NCI-H510A (cell line): ENCODE data around the gene C1orf52.

Source experiments
- DNase-seq: peaks from one replicate; lab custom pipeline; 2025; lab: John Stamatoyannopoulos, UW

Gene C1orf52

GRCh38 chr1:85229574-85230097, 29.8 kb downstream of the C1orf52 start:
- DNase-seq, result peak; percentile 92

GRCh38 chr1:85228972-85229371, 30.5 kb downstream of the C1orf52 start:
- DNase-seq, result no peak

GRCh38 chr1:85225624-85226380, 33.7 kb downstream of the C1orf52 start:
- no peak for DNase-seq

DNA sequence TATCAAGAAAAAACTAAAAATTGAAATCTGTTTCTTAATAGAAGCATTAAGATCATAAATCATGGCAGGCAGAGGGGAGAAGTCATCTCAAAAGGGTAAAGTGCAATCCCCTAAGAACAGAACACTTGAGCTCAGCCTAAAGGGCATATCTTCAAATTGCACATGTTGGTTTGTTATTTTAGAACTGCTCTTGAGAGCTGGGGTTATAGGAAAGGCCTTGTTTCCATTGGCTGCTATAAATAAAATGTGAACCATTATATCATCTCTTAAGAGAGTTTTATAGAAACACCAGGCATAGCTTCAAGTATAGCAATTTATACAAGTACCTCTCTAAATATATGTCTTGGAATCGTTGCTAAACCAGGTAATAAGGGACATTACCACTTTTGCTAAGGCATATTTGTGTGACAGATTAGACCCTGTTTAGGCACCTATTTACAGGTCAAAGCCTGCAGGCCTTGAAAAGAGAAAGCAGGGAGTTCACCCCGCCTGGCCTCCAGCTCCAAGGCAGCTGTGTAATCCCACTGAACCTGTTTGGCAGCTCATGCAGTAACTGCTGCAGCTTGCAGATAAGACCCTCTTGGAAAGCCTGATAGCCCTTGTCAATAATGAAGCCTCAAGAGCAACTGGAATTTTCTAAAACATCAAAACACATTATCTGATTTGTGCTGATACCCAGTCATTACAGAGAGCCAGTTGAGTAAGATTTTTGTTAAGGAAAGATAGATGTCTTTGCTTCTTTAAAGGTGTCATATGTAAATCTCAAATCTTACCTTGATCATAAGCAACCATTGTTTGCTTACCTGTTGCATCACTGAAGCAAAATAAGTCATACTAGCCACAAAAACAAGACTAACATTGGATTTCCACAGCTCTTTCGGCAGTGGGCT, 34.5 kb downstream of the C1orf52 start:
- DNase-seq, result peak; percentile 98

DNA sequence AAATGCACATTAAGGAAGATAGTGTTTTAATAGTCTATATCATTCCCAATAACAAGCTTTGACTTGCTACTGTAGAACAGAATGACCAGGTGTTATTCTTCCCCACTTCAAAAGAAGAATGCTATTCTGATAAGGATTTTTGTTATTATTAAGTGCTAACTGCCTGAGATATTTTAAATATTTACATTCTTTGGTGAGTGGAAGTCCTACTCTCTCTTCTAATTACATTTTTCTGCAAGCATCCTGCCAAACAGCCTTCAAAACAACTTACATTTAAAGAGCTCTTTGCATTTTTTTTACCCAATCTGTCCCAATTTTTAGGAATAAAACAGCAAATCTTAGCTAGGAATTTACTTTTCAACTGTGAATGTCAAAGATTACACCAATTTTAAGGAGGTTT, 35.2 kb downstream of the C1orf52 start:
- no peak for DNase-seq

DNA sequence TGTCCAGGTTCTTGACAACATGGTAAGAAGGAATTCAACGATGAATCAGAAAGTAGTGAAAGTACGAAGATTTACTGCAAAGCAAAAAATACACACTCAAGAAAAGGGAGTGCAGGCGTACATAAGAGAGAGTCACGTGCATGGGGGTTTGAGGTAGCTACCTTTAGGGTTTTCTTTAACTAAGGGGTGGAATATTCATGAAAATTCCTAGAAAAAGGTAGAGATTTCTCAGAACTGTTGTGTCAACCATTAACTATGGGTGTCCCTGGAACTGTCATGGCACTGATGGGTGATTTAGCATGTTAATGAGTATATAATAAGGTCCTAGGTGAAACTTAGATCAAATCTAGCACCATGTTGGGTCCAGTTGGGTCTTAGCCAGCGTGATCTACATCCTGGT, 36.1 kb downstream of the C1orf52 start:
- DNase-seq, result no peak

DNA sequence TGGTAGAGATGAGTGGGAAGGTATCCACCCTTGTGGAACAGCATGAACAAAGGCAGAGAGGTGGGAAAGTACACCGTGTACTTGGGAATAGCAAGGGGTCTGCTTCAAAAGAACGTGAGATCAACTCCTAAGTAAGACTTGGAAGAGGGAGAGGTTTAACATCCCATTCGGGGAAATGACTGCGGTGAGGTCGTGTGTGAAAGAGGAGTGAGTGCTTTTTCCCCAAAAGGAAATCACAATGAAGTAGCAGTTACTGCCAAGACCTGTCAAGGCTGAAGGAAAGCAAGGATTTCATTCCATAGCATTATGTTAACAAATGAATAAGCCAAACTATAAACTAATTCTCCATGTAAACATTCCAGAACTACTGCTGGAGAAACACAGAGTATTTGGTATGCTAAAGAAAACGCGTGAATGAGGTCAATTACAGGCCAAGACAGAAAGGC, 38.7 kb downstream of the C1orf52 start:
- no peak for DNase-seq

DNA sequence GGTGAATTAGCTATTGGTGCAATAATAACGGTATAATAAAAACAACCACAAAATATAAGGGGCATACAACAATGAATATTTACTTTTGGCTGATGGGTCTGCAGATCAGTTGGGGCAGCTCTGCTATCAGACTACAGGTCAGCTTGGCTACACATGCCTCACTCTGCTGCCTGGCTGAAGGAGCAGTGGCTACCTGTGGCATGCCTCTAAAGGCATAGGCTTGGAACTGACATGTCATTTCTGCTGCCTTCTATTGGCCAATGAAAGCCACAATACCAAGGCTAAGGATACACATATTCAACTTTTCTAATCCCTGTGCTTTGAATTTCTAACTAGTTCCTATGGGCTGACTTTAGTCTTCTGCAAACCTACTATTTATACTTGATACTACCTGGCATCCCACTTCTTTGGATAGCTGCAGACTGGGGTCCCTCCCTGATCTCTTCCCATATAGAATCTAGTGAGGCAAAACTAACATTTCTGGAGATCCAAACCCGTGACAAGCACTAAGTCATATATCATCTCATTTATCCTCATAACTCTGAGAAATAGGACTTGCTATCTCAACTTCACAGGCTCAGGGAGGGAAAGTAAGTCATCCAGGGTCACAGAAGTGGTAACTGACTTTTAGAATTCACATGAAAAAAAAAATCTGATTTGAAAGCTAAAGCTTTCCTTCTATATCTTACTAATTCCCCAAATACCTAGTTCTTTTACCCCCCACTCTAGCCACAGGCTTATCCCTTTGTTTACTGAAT, 39.4 kb downstream of the C1orf52 start:
- no peak for DNase-seq

GRCh38 chr1:85216697-85217096, 42.8 kb downstream of the C1orf52 start:
- no peak for DNase-seq

GRCh38 chr1:85214654-85215053, 44.8 kb downstream of the C1orf52 start:
- DNase-seq, result no peak

GRCh38 chr1:85208488-85208887, 51.0 kb downstream of the C1orf52 start:
- DNase-seq, result no peak

- DNase-seq, result no peak
Measured at GRCh38 chr1:85203573-85204171, 55.8 kb downstream of the C1orf52 start.

DNA sequence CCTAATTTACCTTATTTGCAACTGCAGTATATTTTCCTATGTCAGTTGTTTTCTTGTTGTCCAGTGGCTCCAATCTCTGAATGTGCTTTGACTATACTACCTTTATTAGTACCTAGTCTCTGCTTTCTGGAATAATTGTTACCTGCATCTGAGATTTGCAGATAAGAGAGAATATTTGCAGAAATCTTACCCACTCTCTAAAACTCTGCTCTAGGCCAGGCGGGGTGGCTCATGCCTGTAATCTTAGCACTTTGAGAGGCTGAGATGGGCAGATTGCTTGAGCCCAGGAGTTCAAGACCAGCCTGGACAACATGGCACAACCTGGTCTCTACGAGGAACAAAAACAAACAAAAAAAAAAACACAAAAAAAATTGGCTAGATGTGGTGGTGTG, 56.6 kb downstream of the C1orf52 start:
- no peak for DNase-seq

DNA sequence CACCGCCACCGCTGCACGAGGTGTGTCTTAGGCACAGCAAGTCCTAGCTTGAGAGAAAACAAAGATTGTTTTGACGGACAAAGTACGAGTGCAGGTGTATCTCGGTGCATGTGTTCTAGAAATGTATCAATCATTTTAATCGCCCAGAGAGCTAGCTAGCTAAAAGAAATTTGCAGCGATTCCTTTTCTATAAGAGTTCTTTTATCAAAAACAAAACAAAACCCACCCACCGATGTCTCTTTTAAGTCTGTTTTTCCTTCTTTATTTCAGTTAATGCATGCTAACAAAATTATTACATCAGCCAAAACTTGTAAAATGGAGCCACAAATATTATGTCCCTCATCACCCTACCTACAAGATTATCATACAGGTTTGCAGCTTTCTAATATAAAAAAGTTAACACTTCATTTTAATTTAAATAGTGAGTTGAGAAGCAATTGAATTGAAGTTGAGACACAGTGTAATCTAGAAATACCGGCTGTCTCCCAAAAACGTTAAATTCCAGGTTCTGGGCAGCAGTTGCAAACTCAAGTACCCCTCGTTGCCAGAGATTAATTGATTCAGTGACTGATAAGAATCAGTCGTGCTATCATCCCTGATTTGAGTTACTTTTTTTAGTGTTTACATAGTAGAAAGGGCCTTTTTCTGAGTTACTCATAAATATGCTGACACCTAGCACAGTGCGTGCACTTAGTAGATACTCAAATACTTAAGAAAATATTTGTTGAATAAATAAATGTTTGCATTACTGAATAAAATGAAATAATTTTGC, 57.2 kb downstream of the C1orf52 start:
- peak; percentile 28 for DNase-seq

- DNase-seq, result peak; percentile 70
Measured at GRCh38 chr1:85201340-85202091, 57.9 kb downstream of the C1orf52 start.

DNA sequence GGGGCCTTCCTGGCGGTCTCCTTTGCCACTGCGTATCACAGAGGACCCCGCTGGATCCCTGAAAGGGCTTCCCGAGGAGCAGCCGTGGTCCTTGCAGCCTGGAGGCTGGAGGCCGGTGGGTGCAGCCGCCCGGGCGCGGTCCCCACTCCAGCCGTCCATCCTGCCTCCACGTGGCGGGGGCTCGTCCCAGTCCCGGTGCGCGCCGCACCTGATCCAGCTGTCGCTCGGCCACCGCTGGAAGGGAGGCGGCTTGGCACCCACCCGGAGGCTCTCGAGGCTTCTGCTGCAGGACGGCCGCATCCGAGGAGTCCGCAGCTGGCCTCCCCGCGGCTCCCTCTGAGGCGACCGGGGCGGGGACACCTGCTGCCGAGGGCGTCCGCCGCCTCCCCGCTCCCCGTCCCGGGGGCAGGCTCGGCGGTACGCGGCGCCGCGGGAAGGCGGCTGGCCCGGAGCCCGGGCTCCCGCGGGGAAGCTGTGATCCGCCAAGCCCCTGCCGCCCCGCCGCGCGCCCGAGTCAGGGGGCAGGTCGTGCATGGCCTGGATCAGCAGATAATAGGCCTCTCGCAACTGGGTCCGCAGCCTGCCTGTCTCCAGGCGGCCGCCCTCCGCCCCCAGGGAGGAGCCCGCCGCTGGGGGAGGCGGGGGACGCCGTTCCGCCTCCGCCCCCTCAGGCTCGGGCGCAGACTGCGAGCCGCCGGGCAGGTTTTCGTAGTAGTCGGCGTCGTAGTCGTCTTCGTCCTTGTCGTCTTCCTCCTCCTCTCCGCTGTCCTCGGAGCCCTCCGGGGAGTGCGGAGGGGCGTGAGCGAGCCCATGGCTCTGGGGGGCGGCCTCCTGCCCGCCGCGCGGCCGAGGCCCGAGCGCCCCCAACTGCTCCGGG, 58.8 kb downstream of the C1orf52 start, which contains the start of gene SYDE2:
Gene SYDE2 (minus strand): TSS at position 554 of the 877 bp plus-strand sequence. CDS start 20 bp downstream, at position 534.
- DNase-seq, result peak; percentile 91
